Naive B cell (primary cell): ENCODE data around the gene TROAP. TPM values are rescaled to one million over a fixed set of nuclear protein-coding genes. Genes with fewer than 3 reads are reported as not detected.

ENCODE experiments used
- ATAC-seq, 2 donors: fragments of 150-1000 bp; cut with Tn5 transposase; 2 replicates each; pipeline ENCODE4 v1.10.0; 2021; ENCODE audit warnings: low read depth in 2 of 2, mild to moderate bottlenecking in 2 of 2, moderate library complexity in 2 of 2
- DNase-seq: peaks from one replicate; pipeline ENCODE4 v3.0.0; 2022
- H3K27ac Mint-ChIP-seq, 6 donors: one replicate each; pipeline ENCODE4 v1.8.0; 2020 to 2022; ENCODE audit warnings: mild to moderate bottlenecking in 6 of 6, mixed read lengths in 6 of 6, moderate library complexity in 5 of 6, inconsistent platforms in 2 of 6
- H3K27me3 Mint-ChIP-seq, 3 donors: one replicate each; pipeline ENCODE4 v1.8.0; 2021 to 2022; ENCODE audit warnings: mixed read lengths in 3 of 3, mild to moderate bottlenecking in 1 of 3
- H3K36me3 Mint-ChIP-seq, 2 donors: one replicate each; pipeline ENCODE4 v1.8.0; 2020 to 2022; ENCODE audit warnings: mixed read lengths in 2 of 2, inconsistent platforms in 1 of 2, mild to moderate bottlenecking in 1 of 2
- H3K4me1 Mint-ChIP-seq, 3 donors: one replicate each; pipeline ENCODE4 v1.8.0; 2020 to 2022; ENCODE audit warnings: mixed read lengths in 3 of 3, inconsistent platforms in 1 of 3, mild to moderate bottlenecking in 1 of 3, moderate library complexity in 1 of 3
- H3K4me3 Mint-ChIP-seq, 8 donors: one replicate each; pipeline ENCODE4 v1.8.0; 2020 to 2022; ENCODE audit warnings: mild to moderate bottlenecking in 8 of 8, mixed read lengths in 8 of 8, moderate library complexity in 8 of 8, inconsistent platforms in 2 of 8
- H3K9me3 Mint-ChIP-seq, 7 donors: one replicate each; pipeline ENCODE4 v1.8.0; 2020 to 2022; ENCODE audit warnings: mixed read lengths in 7 of 7, mild to moderate bottlenecking in 5 of 7, inconsistent platforms in 2 of 7, moderate library complexity in 1 of 7
- polyA plus RNA-seq, 6 donors: library from polyadenylated mRNA; unstranded; fragments of 300-500 nt; fragmentation: Illumina TruSeq; gene quantifications; one replicate each; pipeline ENCODE4 v1.2.3, GENCODE V29; 2021; ENCODE audit warnings: low read depth in 6 of 6

Gene TROAP
- polyA plus RNA-seq, 6 donors from 2014 or later: 0.86 to 2.1 TPM; not detected in 4

DNA sequence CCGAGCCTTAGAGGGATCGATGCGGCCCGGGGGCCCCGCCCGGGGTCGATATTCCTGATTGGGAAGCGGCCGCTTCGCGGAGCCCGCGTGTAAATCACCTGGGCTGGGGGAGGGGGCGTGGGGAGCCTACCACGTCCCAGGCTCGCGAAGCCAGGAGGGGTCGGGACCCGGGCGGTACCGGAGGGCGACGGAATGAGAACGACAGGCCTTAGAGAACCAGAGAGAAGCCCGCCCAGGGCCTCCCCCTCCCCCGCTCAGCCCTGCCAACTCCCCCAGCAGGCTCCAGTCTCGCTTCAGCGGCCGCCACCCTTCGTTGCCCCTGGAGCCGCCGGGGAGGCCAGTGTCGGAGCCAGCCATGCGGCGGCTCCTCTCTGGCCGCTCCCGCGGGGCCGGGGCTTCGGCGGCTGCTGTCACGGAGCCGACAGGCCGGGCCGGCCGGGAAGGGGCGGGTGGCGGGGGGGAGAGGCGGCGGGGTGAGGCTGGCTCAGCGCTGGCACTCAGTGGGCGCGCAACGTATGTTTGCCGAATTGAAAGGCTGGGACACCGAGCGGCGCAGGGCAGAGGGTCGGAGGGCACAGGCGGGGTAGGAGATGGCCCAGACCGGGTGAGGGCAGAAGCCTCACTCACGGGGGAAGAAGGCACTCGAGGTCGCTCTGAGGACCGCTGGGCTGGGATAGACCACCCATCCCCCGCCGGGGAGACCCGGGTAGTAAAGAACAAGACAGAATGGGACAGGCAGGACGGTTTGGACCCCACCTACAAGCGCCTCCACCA lies 22.2 kb downstream of the TROAP start:
- Mint-ChIP-seq H3K27ac (peak overlapping the region in 2 of 6 donors; percentile 20 to 86), H3K27me3 (peaks cover 34 to 77% (median 50%) of the 10 kb centered on the region in 3 donors), H3K36me3 (peaks cover 0 to 7% of the 10 kb centered on the region in 2 donors), H3K4me1 (peaks cover 39 to 55% (median 52%) of the 10 kb centered on the region in 3 donors), H3K4me3 (peak overlapping the region; percentile 55 to 89 (median 80)), H3K9me3 (no peaks in the 10 kb centered on the region)
- peak; percentile 24 to 40 for ATAC-seq
- DNase-seq: no peak

DNA sequence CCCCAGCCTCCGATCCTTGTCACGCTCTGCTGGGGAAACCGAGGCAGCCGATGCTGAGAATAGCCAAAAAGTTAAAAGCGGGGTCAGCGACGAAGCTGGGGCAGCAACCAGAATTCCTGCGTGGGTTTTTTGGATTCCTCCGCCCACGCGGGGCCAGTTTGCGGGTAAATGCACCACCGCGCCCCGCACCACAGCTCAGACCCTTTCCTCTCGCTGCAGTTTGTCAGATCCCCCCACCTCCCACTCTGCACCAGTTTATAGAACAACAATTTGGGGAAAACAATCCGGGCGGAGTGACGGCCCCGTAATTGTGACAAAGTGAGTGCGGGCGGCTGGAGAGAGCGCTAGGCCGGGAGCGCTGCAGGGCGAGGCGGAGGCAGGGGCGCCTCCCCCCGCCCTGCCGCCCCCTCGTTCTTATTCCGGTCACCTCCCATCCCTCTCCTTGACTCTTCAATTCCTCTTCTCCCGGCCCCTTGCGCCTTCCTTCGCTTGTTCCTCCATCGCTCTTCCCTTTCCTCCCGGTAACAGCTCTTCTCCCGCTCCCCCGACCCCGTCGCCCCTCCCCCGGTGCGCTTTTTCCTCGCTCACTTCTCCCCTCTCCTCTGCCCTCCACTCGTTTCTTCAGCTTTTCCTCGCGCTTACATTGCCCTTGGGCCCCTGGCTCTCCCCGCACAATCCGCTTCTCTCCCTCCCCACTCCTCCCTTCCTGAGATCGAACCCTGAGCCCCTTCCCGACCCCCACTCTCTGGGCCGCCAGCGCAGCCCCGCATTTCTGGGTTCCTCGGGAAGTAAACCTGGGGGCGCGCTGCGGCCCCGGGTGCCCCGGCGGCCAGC lies 23.0 kb downstream of the TROAP start:
- peaks cover 0 to 7% of the 10 kb centered on the region in 2 donors for H3K36me3 Mint-ChIP-seq
- H3K27me3 Mint-ChIP-seq: peaks cover 36 to 77% (median 58%) of the 10 kb centered on the region in 3 donors
- H3K4me1 Mint-ChIP-seq: peaks cover 36 to 55% (median 52%) of the 10 kb centered on the region in 3 donors
- ATAC-seq (no peak), DNase-seq (no peak)
- H3K9me3 Mint-ChIP-seq: no peaks in the 10 kb centered on the region
- peak overlapping the region; percentile 70 to 92 (median 88) for H3K4me3 Mint-ChIP-seq
- peak overlapping the region in 2 of 6 donors; percentile 43 to 51 for H3K27ac Mint-ChIP-seq

DNA sequence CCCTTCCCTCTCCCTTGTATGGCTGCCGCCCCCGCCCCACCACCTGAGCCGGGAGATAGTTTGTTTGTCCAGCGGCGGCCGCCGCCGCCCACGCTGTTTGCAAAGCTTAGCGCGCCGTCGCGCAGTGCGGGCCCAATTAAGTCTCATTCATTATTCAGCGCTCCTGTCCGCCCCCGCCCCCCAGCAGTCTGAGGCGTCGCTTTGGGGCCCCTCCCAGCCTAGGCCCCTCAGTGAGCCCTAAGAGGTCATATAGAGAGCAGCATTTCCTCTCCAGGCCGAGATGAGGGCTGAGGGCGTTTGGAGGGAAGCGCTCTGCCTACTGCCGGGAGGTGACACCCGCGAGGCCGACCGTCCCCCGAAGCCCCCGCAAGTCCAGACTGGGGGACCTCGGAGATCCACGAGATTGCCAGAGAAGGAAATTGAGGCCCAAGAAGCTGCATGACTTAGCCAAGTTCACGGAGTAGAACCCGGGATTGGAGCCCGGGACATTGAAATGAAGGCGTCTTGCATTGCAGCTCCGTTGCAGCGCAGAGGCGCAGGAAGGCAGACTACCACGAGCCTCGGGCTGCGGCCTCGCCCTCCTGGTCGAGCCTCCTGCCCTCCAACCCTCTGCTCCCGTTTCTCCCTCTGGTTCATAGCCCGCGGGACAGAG lies 23.7 kb downstream of the TROAP start, which contains the start of gene DNAJC22:
TSS of gene DNAJC22 (plus strand) at position 230 of the 652 bp plus-strand sequence. CDS start 1,985 bp downstream, outside the sequence.
- peak within 1 kb of the TSS in 4 of 6 donors; percentile 5 to 92 (median 42) for H3K27ac Mint-ChIP-seq
- H3K36me3 Mint-ChIP-seq: peaks cover 0 to 7% of the 10 kb centered on the region in 2 donors
- H3K4me3 Mint-ChIP-seq: peak within 1 kb of the TSS; percentile 70 to 92 (median 88)
- no peaks in the 10 kb centered on the region for H3K9me3 Mint-ChIP-seq
- H3K4me1 Mint-ChIP-seq: peaks cover 36 to 53% (median 52%) of the 10 kb centered on the region in 3 donors
- ATAC-seq (peak in 1 of 2 donors; percentile 12), DNase-seq (no peak)
- peaks cover 38 to 83% (median 65%) of the 10 kb centered on the region in 3 donors for H3K27me3 Mint-ChIP-seq

DNA sequence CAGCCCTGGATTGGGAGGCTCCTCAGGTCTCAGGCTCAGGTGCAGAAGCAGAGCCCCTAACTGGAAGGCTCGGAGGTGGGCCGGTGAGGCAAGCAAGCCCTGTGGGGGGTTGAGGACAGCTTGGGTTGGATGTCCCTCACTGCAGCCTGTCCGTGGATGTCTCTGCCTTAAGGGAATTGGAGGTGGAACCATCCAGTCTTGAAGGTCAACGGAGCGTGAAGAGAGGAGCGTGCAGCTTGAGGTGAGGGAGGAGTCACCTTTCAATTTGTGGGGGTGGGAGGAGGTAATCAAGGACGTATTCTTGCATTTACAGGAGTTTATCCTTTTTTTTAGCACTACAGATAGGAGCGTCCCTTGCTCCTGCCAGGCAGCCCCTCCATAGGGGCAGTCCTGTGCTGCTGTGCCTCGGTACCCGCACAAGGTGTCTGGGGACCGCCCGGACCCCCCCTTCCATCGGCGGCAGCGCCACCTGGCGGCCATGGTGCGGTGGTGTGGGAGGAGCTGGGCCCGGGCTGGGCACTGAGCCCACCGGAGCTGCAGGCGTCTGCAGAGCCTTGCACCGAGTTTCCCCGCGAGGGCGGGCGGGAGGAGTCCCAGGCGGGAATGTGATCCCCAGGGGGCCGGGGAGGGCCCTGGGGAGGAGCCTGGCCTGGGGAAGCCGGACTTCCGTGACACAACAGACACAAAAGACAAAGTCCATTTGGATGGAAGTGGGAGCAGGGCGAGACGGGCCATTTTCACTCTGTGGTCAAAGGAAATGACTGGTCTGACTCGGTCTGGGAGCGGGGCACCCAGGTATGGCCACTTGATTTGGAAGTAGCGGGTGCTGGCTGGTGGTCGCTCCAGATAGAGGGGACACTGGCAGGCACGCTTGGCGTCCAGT lies 24.5 kb downstream of the TROAP start:
- Mint-ChIP-seq H3K4me3 (peak overlapping the region; percentile 50 to 92 (median 88)), H3K36me3 (peaks cover 0 to 7% of the 10 kb centered on the region in 2 donors), H3K27ac (peak overlapping the region in 3 of 6 donors; percentile 41 to 47 (median 43)), H3K4me1 (peaks cover 36 to 51% (median 50%) of the 10 kb centered on the region in 3 donors), H3K9me3 (no peaks in the 10 kb centered on the region), H3K27me3 (peaks cover 40 to 89% (median 72%) of the 10 kb centered on the region in 3 donors)
- DNase-seq (peak; percentile 76), ATAC-seq (peak; percentile 80 to 82)

DNA sequence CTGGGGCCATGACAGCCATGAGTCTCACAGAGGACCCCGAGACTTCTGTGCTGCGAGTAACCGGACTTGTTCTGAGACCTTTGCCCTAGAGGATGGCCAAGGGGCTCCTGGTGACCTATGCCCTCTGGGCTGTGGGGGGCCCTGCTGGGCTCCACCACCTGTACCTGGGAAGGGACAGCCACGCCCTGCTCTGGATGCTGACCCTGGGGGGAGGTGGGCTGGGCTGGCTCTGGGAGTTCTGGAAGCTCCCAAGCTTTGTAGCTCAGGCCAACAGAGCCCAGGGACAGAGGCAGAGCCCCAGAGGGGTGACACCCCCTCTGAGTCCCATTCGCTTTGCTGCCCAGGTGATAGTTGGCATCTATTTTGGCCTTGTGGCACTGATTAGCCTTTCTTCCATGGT lies 25.7 kb downstream of the TROAP start:
- no peak overlapping the region for H3K27ac Mint-ChIP-seq

DNA sequence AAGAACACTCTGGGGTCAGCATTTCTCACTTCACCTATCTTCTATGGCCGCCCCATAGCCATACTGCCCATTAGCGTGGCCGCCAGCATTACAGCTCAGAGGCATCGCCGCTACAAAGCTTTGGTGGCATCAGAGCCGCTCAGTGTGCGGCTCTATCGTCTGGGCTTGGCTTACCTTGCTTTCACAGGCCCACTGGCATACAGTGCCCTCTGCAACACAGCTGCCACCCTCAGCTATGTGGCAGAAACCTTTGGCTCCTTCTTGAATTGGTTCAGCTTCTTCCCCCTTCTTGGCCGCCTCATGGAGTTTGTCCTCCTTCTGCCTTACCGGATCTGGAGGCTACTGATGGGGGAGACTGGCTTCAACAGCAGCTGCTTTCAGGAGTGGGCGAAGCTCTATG lies 26.2 kb downstream of the TROAP start:
- Mint-ChIP-seq H3K36me3 (peaks cover 0 to 7% of the 10 kb centered on the region in 2 donors), H3K4me1 (peaks cover 26 to 33% (median 33%) of the 10 kb centered on the region in 3 donors), H3K27ac (no peak overlapping the region), H3K4me3 (peak overlapping the region in 2 of 8 donors; percentile 25 to 34), H3K27me3 (peaks cover 41 to 81% (median 73%) of the 10 kb centered on the region in 3 donors), H3K9me3 (no peaks in the 10 kb centered on the region)
- ATAC-seq (no peak), DNase-seq (no peak)

More for the DNA sequence above, 25.7 kb downstream of the TROAP start:
- ATAC-seq: no peak
- no peak for DNase-seq
- H3K9me3 Mint-ChIP-seq: no peaks in the 10 kb centered on the region
- peaks cover 30 to 38% (median 38%) of the 10 kb centered on the region in 3 donors for H3K4me1 Mint-ChIP-seq
- peaks cover 41 to 85% (median 71%) of the 10 kb centered on the region in 3 donors for H3K27me3 Mint-ChIP-seq
- H3K36me3 Mint-ChIP-seq: peaks cover 0 to 7% of the 10 kb centered on the region in 2 donors
- H3K4me3 Mint-ChIP-seq: peak overlapping the region in 3 of 8 donors; percentile 32 to 56 (median 34)

DNA sequence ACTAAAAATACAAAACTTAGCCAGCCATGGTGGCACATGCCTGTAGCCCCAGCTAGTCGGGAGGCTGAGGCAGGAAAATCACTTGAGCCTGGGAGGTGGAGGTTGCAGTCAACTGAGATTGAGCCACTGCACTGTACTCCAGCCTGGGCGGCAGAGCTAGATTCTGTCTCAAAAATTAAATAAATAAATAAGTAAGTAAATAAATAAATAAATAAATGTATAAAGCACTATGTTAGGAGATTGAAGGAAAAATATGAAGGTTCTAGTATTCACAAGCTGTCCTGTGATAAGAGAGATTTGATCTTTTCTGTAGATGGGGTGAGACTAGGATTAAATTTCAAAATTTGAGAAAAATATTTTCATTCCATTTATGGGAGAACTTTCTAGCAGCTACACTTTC lies 29.3 kb downstream of the TROAP start:
- peaks cover 43 to 77% (median 66%) of the 10 kb centered on the region in 3 donors for H3K27me3 Mint-ChIP-seq
- peaks cover 9 to 11% (median 9%) of the 10 kb centered on the region in 3 donors for H3K4me1 Mint-ChIP-seq

DNA sequence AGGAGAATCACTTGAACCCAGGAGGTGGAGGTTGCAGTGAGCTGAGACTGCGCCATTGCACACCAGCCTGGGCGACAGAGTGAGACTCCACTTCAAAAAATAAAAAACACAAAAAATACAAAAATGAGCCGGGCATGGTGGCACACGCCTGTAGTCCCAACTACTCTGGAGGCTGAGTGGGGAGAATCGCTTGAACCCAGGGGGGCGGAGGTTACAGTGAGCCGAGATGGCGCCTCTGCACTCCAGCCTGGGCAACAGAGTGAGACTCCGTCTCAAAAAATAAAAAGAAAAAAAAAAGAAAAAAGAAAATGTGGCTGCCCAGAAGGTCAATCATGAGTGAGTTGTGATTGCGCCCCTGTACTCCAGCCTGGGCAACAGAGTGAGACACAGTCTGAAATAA lies 32.9 kb downstream of the TROAP start:
- DNase-seq: no peak
- Mint-ChIP-seq H3K9me3 (no peaks in the 10 kb centered on the region), H3K27me3 (peaks cover 41 to 56% (median 51%) of the 10 kb centered on the region in 3 donors), H3K4me1 (peaks cover 0 to 6% (median 4%) of the 10 kb centered on the region in 3 donors), H3K4me3 (no peak overlapping the region), H3K36me3 (no peaks in the 10 kb centered on the region), H3K27ac (no peak overlapping the region)
- ATAC-seq: no peak

More for the DNA sequence above, 29.3 kb downstream of the TROAP start:
- H3K27ac Mint-ChIP-seq: no peak overlapping the region
- H3K4me3 Mint-ChIP-seq: no peak overlapping the region
- no peak for DNase-seq
- H3K9me3 Mint-ChIP-seq: no peaks in the 10 kb centered on the region
- H3K36me3 Mint-ChIP-seq: no peaks in the 10 kb centered on the region
- ATAC-seq: no peak

DNA sequence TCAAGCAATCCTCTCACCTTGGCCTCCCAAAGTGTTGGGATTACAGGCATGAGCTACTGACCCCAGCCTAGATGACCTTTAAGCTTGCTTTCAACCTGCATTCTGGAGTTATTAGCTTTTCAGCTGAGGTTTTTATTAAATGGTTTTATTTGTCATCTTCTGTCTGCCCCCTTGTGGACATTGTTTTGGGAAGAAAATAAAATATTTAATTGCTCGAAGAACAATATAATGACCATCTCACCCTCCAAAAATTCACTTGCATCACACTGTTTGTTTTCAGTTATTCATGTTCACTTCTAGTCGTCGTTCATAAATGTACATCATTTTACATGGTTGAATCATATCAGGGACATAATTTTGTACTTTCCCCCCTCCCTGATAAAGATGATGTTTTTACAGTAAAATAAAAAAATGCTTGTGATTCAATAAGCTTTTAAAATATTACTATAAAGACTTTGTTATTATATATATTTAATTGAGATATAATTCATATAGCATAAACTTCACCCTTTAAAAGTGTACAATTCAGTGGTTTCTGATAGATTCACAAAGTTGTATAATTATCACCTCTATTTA lies 34.1 kb downstream of the TROAP start:
- DNase-seq (no peak), ATAC-seq (no peak)
- H3K4me3 Mint-ChIP-seq: no peak overlapping the region
- H3K4me1 Mint-ChIP-seq: peaks cover 0 to 6% (median 4%) of the 10 kb centered on the region in 3 donors
- H3K27ac Mint-ChIP-seq: no peak overlapping the region
- no peaks in the 10 kb centered on the region for H3K36me3 Mint-ChIP-seq
- no peaks in the 10 kb centered on the region for H3K9me3 Mint-ChIP-seq
- H3K27me3 Mint-ChIP-seq: peaks cover 38 to 52% (median 45%) of the 10 kb centered on the region in 3 donors

DNA sequence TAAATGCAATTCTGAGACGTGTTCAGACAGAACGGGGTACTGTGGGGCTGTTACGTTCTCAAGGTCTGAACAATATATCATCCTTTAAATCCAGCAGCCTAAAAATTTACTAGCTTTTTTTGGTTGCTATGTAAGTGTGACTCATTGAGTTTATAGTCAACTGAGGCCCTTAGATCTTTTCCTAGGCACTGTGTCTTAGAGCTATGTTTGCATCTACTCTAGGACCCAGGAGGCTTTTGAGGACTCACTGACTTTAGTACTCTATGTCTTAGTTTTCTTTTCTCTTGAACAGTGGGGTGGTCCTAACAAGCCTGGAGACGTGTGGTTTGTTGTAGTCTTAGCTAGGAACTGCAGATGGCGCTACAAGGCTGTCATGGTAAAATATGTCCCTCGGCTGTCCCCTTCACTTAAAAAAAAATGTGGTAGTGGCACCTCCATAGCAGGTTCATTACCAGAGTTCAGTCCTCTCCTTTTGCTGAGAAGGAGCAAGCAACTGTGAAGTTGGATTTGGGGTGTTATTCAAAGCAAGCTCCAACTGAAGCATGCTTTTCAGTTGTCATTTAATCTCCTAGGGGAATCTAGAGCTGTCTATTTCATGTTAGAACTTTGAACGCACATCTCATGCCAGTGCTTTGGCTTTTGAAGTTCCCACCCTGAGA lies 35.6 kb downstream of the TROAP start:
- H3K36me3 Mint-ChIP-seq: no peaks in the 10 kb centered on the region
- no peak overlapping the region for H3K27ac Mint-ChIP-seq
- no peaks in the 10 kb centered on the region for H3K9me3 Mint-ChIP-seq
- peaks cover 0 to 6% (median 4%) of the 10 kb centered on the region in 3 donors for H3K4me1 Mint-ChIP-seq
- ATAC-seq (peak; percentile 89 to 97), DNase-seq (peak; percentile 65)
- H3K27me3 Mint-ChIP-seq: peaks cover 33 to 41% (median 34%) of the 10 kb centered on the region in 3 donors
- no peak overlapping the region for H3K4me3 Mint-ChIP-seq

DNA sequence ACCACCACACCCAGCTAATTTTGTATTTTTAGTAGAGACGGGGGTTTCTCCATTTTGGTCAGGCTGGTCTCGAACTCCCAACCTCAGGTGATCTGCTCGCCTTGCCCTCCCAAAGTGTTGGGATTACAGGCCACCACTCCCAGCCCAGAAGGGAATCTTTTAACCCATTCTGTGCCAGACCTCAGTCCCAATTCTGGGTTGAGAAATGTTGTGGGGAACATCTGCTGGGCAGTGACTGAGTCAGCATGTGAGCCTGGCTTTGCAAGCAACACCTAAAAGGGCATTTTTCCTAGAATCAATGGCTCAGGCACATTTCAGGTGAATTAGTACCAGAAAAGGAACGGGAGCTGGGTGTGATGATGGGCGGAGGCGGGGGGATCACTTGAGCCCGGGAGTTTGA lies 36.6 kb downstream of the TROAP start:
- H3K9me3 Mint-ChIP-seq: no peaks in the 10 kb centered on the region
- ATAC-seq: no peak
- no peak for DNase-seq
- H3K4me1 Mint-ChIP-seq: peaks cover 0 to 6% (median 4%) of the 10 kb centered on the region in 3 donors
- no peaks in the 10 kb centered on the region for H3K36me3 Mint-ChIP-seq
- H3K27ac Mint-ChIP-seq: no peak overlapping the region
- H3K4me3 Mint-ChIP-seq: no peak overlapping the region
- H3K27me3 Mint-ChIP-seq: peaks cover 28 to 36% (median 28%) of the 10 kb centered on the region in 3 donors
